Left ventricle myocardium inferior (tissue), 1 donor: ENCODE measurements around the gene PARD3B. TPM values are rescaled to one million over a fixed set of nuclear protein-coding genes. Genes with fewer than 3 reads are reported as not detected.

Experiments
- DNase-seq: peaks from one replicate; pipeline ENCODE4 v3.0.0-alpha.2; 2020
- H3K27ac ChIP-seq: fragments of 200-600 bp; replicated peaks from 2 replicates; pipeline ENCODE4 v1.8.0; 2021
- H3K27me3 ChIP-seq: fragments of 200-600 bp; 2 replicates; pipeline ENCODE4 v1.8.0; 2021; ENCODE audit warnings: low read depth
- H3K36me3 ChIP-seq: fragments of 200-600 bp; 2 replicates; pipeline ENCODE4 v1.8.0; 2021
- H3K4me1 ChIP-seq: fragments of 200-600 bp; 2 replicates; pipeline ENCODE4 v1.8.0; 2021
- H3K4me3 ChIP-seq: fragments of 200-600 bp; 2 replicates; pipeline ENCODE4 v1.8.0; 2021; ENCODE audit warnings: mild to moderate bottlenecking, moderate library complexity
- H3K9me3 ChIP-seq: fragments of 200-600 bp; replicated peaks from 2 replicates; pipeline ENCODE4 v1.8.0; 2021
- CTCF ChIP-seq: fragments of 200-600 bp; IDR thresholded peaks from 2 replicates; pipeline ENCODE4 v1.8.0; 2021; ENCODE audit warnings: antibody characterized with exemption, mild to moderate bottlenecking, borderline replicate concordance
- intact Hi-C: fragments of 100-400 bp; cut with micrococcal nuclease; formaldehyde crosslinking; loops from one replicate; pipeline ENCODE4 v1.11.0; 2022
- total RNA-seq: library from RNA; stranded (reverse); fragmentation: NEBNext Ultra II Directional; extraction: Animal tissue kit (Norgen Biotek cat#: 25700); gene quantifications from one replicate; pipeline ENCODE4 v1.2.1, GENCODE V29; 2021
- donor health status: DM: no; HTN: yes; CAD: no; lungs with severe emphysema.

PARD3B gene
- total RNA-seq, 1 donor from 2014 or later = 9.1 TPM

- intact Hi-C loops = no loop called here
- no peak for TF ChIP-seq CTCF
- no peak overlapping the region for H3K27ac ChIP-seq
- DNase-seq = no peak
- no peaks in the 10 kb centered on the region for H3K36me3 ChIP-seq
- H3K4me3 ChIP-seq = no peak overlapping the region
- H3K4me1 ChIP-seq = peaks cover 12% of the 10 kb centered on the region
- H3K27me3 ChIP-seq = no peaks in the 10 kb centered on the region
- H3K9me3 ChIP-seq = no peaks in the 10 kb centered on the region
These were observed 25.8 kb downstream of the PARD3B start for GRCh38 chr2:204571041-204571440.

- Histone ChIP-seq H3K4me3 (no peak overlapping the region), H3K9me3 (no peaks in the 10 kb centered on the region), H3K36me3 (no peaks in the 10 kb centered on the region), H3K27me3 (no peaks in the 10 kb centered on the region), H3K27ac (no peak overlapping the region), H3K4me1 (peaks cover 12% of the 10 kb centered on the region)
- no peak for DNase-seq
- intact Hi-C loops = no loop called here
- no peak for TF ChIP-seq CTCF
These were observed 26.6 kb downstream of the PARD3B start for GRCh38 chr2:204571911-204572310.

- H3K4me3 ChIP-seq = no peak overlapping the region
- no peak overlapping the region for H3K27ac ChIP-seq
- DNase-seq = no peak
- intact Hi-C loops = no loop called here
- no peaks in the 10 kb centered on the region for H3K36me3 ChIP-seq
- H3K27me3 ChIP-seq = no peaks in the 10 kb centered on the region
- H3K9me3 ChIP-seq = no peaks in the 10 kb centered on the region
- H3K4me1 ChIP-seq = peaks cover 12% of the 10 kb centered on the region
- TF ChIP-seq CTCF = no peak
These were observed 27.9 kb downstream of the PARD3B start for GRCh38 chr2:204573221-204573620.

GRCh38 chr2:204574486-204574885 is 29.2 kb downstream of the PARD3B start:
- no peak for DNase-seq
- Histone ChIP-seq H3K36me3 (no peaks in the 10 kb centered on the region), H3K4me1 (peaks cover 12% of the 10 kb centered on the region), H3K27me3 (no peaks in the 10 kb centered on the region), H3K4me3 (no peak overlapping the region), H3K27ac (no peak overlapping the region), H3K9me3 (no peaks in the 10 kb centered on the region)
- TF ChIP-seq CTCF = no peak
- intact Hi-C loops = no loop called here

GRCh38 chr2:204575463-204575862 is 30.2 kb downstream of the PARD3B start:
- H3K9me3 ChIP-seq = no peaks in the 10 kb centered on the region
- no peak overlapping the region for H3K27ac ChIP-seq
- intact Hi-C loops = no loop called here
- no peak overlapping the region for H3K4me3 ChIP-seq
- no peaks in the 10 kb centered on the region for H3K36me3 ChIP-seq
- TF ChIP-seq CTCF = no peak
- H3K4me1 ChIP-seq = peaks cover 12% of the 10 kb centered on the region
- H3K27me3 ChIP-seq = no peaks in the 10 kb centered on the region
- DNase-seq = no peak
